ENCODE measurements around the gene AP2A2.

The AP2A2 gene

DNA sequence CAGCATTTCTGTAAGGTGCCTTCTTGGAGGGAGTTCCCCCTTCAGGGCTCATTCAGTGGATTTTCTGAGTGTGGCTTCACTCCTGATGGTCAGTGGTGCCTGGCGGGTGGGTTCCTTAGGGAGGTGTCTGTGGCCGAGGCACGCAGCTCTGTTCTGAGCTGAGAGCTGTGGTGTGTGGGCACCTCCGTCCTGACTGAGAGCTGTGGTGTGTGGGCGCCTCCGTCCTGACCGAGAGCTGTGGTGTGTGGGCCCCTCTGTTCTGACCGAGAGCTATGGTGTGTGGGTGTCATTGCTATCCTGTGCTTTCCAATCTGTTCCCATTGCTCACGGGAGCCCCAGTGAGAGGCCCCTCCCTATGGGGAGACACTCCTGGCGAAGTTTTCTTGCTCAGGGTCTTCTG lies 71.0 kb downstream of the AP2A2 start:
- no peak for DNase-seq

DNA sequence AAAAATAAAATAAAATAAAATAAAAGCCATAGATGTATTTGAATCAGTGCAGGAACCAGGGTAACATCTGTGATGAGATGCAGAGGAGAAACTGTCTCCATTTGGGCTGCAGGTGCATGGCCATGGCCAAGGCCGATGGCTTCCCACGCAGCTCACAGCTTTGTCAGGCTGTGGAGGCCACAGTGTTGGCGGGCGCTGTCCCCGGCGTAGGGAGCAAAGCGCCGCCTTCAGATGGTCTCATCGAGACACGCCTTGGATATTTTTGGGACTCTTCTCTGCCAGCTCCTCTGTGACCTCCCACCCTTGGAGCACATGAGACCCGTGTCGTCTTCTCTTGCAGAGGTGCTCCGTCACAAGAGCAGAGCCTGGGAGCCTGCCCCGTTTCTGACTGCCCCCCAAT lies 72.2 kb downstream of the AP2A2 start:
- DNase-seq: no peak

DNA sequence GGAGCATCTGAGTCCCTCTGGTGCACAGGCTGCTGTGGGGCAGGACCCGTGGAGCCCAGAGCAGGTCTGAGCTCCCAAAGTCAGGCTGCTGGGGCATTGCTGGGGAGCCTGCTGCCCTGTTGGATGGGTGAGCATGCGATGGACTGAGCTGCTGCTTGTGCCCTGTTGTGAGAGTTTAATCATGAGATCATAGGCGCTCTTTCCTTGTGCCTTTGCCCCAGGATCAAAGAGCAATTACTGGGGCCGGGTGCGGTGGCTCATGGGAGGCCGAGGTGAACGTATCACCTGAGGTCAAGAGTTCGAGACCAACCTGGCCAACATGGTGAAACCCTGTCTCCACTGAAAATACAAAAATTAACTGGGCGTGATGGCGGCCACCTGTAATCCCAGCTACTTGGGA lies 73.3 kb downstream of the AP2A2 start:
- DNase-seq: no peak

DNA sequence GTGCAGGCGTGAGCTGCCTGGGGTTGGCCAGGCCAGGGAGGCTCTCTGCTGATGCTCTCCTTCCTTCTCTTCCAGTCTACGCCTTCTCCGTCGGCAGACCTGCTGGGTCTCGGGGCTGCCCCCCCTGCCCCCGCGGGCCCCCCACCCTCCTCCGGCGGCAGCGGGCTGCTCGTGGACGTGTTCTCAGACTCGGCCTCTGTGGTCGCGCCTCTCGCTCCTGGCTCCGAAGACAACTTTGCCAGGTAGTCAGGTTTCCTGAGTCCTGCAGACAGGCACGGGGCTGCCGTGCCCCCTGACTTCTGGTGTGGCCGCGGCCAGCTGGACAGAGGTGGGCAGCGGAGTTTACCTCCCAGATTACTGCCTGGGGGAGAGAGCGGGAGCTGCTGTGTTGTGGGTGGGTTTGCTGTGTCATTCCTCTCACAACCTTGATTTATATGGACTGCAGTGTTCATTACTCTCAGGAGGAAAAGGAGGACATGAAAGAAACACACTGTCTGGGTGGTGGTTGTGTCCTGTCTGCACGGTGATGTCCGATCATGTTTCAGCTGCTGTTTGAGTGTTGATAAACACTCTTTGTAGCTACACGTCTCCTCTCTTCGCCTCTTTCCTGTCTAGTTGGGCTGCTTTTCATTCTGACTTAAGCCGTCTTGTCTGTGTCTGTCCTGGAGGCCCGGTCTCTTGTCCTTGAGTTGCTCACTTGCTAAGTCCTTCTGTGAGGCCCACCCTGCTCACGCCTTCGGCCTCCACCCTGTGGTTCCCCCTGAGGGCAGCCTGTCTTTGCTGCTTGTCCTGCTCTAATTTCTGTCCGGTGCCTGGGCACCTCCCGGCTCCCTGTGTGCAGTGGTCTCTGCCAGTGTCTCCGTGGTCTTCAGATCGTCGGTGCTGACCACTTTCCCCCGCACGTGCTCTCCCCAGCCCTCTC lies 74.9 kb downstream of the AP2A2 start:
- DNase-seq: no peak

DNA sequence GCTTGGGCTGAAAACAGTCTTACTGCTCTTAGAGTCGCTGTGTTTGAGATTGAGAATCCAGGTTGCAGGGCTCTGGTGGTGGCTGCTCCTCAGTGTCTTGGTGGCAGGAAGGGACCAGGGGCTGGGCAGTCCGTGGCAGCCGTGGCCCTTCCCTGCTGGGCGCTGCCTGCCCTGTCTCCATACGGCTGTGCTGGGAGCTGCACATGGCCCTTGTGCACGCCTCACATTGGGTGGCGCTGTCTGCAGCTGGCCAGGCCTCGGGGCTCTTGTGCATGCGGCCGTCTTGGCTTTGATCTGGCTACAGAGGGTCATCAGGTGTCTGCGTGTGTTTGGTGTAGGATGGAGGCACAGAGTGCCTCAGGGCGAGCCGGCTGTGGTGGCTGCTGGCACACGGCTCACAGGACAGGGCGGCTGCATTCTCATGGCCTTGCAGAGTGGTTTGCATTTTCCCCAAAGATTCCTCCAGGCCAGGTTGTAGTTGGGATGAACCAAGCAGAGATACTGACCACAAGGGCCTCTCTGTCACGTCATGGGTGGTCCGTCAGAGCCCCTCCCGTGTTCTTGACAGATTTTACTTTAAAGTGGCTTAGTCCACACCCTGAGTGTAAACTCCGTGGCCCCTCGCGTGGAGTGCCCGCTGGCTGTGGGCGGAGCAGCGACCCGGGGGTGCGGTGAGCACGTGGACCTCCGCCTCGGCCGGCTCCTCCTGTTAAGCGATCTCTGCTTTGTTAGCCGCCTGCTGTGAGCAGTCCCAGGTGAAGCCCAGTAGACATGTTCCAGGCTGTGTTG lies 76.1 kb downstream of the AP2A2 start:
- DNase-seq: no peak

DNA sequence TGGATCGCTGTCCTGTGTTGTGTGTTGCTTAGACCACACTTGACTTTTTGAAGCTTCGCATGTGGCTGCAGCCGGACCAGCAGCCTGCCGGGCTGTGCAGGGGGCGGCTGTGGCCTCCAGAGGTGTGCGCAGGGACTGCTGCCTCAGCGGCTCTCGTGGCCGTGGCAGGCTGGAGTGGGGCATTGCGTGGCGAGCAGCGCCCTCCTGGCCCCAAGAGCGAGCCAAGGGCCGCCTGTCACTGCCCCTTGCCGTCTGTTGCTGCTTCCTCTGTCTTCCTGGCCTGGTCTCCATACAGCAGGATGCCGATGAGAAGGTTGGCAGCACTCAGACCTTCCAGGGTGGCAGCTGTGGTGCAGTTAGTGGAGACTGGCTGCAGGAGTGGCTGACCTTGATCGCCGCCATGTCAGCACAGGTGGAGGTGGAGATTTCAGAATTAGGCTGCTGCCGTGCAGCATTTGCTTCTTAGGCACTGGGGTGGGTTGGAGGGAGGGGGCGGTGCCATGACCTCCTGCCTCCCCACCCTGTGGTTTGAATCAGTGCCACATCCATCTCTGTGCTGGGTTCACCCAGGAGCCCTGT lies 76.8 kb downstream of the AP2A2 start:
- no peak for DNase-seq

DNA sequence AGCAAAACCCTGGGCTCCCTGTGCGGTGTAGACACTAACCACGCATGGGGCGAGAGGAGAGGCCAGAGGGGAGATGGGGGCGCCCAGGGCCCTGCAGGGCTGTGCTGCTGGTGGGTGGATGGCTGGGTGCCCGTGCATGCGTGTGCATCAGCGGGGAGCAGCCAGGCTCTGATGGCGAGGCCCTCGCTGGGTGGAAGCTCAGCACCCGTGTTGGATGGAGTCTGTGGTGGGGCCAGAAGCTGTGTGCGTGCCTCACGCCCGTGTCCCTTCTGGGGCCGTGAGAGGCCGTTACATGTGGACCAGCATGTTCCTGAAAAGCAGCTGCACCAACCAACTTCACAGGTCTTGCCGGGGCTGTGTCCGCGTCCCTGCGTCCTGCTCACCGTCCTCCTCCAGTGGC lies 77.5 kb downstream of the AP2A2 start:
- no peak for DNase-seq

DNA sequence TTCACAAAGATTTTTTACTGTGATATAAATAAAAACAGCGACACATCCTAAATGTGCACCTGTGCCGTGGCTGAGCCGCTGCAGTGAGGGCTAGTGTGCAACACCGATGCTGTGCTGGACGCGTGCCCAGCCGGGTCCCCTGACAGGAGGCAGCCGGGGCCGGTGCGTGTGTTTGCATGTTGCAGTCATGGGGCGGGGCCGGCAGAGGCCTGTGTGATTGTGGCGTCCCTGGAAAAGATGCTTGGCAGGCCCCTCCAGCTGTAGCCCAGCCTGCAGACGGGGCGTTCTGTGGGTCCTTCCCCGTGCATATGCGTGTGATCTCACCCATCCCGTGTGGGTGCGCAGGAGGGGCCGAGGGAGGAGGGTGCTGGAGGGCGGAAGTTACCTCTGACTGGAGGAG lies 80.3 kb downstream of the AP2A2 start:
- DNase-seq: no peak

DNA sequence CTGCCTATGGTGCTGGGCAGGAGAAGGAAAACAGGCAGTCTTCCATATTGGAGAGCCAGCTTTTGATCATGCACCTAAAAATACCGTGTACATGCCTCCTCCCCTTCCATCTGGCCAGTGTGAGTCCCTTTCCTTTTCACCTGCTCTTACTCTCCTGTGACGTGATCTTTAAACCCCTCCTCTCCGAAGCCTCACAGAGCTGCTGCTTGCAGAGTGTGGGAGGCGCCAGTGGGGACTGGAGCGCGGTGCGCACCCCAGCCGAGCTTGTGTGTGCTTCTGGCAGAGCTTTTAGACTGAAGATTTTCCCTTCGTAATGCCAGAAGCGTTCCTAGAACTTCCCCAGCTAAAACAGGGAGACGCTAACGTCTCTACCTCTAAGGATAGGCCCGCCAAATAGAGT lies 81.1 kb downstream of the AP2A2 start:
- no peak for DNase-seq

DNA sequence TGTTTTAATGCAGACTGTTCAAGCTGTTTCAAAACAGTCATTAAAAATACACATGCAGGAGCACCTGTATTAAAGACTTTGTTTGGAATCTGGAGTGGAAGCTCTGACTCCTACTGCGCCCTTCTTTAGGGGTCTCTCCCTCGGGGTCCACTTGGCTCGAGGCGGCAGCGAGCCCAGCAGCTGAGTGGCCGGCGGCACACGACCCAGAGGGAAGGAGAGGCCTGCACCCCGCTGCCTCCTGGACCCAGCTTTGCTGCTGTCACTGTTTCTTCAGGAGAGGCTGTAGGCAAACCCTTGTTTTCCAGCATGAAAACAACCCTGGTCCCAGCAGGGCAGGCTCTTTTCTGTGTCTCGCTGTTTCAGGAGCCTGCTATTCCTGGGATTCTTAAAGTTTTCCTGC lies 81.6 kb downstream of the AP2A2 start:
- DNase-seq: no peak

DNA sequence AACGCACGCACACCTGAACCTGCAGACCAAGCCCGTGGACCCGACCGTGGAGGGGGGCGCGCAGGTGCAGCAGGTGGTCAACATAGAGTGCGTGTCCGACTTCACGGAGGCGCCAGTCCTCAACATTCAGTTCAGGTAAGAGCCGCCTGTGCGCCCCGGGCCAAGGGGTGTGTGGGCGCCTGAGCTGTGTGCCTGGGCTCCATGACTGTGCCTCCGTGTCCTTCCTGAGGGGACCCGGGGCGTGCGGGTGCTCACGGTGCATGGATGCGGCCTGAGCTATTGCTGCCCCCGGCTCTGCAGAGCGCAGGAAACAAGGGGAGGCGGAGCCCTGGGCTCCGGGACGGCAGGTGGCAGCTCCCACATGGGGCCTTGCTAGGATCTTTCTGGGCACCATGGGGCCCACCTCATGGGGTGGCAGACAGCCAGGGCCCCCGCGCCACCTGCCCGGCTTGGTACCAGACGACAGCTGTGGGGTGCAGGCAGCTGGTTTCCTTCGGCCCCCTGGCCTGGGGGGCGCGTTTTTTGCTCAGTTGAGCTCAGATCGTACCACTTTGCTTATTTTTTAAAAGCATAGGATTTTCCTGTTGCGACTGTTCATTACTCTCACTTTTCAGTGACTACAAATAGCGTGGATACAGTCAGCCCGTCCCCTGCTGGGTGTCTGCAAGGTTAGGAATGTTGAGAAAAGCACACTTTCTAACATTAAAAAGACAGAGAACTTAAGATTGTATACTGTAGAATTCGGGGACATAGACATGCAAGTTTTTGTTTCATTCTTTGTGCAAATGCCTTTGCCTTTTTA lies 82.5 kb downstream of the AP2A2 start:
- no peak for DNase-seq

DNA sequence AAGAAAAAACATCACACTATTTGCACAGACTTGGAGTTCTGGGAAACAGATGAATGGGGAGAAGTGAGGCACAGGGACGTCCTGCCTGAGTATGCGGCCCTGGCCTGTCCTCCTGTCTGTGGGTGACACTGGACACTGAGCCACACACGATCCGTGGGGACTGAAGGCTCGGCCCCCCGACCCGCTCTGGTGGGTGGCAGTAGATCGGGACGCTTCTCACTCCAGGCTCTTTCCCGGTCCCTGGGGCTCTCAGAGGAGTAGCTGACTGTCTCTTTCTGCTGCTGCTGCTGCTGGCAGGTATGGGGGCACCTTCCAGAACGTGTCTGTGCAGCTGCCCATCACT lies 83.1 kb downstream of the AP2A2 start:
- DNase-seq: no peak

DNA sequence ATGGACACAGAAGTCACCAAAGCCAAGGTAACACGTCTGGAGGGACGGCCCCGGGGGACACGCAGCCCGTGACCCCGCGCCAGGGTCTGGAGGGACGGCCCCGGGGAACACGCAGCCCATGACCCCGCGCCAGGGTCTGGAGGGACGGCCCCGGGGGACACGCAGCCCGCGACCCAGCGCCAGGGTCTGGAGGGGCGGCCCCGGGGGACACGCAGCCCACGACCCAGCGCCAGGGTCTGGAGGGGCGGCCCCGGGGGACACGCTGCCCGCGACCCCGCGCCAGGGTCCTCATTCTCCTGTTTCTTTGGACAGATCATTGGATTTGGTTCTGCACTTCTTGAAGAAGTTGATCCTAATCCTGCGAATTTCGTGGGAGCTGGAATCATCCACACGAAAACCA lies 83.7 kb downstream of the AP2A2 start:
- no peak for DNase-seq

DNA sequence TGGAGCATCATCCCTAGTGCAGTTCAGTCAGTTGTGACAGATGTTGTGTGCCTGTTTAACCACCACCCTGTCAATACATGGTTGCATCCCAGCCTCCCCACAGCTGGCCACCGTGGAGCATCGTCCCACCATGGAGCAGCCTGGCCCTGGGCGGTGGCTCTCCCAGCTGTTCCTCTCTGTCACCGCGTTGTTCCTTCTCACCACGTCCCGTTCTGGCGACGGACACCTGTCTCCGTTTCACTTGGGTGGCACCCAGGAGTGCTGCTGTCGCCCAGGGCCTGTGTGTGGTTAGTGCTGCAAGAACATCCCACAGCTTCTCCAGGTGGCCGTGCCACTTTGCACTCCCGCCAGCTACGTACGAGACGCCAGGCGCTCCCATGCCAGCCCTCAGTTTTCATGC lies 84.3 kb downstream of the AP2A2 start:
- no peak for DNase-seq

DNA sequence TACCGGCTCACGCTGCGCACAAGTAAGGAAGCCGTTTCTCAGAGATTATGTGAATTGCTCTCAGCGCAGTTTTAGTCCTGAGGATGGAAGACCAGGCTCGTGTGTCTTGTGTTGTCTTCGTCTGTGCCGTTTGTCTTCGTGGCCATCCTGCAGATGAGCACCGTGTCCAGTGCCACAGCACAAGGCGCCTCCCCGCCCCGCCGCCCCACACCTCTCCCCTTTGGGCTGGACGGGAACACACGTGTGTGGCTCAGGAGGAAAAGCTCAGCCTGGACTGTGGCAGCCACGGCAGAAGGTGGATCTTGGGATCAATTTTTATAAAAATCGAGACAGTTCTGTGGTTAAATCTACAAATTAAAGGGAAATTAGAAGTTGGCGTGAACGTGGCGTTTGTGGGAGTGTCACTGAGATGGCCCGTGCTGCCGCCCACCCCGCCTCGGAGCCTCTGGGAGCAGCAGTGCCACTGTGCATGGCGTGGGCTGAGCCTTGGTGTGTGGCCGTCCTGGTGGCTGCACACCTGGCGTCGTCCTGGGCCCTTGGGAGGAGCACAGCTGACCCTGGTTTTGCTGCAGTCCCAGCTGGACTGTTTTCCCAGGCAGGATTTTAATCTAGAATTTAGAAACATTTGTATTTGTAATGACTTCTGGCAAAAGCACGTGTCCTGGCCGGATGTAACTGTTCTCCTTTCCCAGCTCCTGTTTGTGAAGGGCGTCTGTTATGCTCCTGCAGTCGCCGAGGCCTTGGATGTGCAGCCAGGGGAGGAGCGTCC lies 85.1 kb downstream of the AP2A2 start:
- DNase-seq: no peak

DNA sequence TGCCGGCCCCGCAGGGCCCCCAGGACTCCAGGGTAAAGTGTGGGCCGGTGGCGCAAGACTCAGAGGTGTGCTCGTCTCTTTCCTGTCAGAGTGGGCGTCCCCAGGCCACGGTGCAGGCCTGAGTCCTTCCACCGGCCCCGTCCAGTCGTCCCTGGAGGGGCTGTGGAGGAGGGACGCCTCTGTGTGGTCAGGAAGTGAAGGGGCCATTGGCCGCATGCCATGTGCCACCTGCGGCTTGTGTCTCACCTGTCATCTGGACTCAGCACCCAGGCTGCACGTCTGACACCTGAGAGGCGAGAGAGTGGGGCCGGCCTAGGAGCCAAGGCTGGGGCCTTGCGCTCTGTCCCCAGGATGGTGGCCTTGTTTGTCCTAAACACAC lies 85.6 kb downstream of the AP2A2 start:
- DNase-seq: no peak

DNA sequence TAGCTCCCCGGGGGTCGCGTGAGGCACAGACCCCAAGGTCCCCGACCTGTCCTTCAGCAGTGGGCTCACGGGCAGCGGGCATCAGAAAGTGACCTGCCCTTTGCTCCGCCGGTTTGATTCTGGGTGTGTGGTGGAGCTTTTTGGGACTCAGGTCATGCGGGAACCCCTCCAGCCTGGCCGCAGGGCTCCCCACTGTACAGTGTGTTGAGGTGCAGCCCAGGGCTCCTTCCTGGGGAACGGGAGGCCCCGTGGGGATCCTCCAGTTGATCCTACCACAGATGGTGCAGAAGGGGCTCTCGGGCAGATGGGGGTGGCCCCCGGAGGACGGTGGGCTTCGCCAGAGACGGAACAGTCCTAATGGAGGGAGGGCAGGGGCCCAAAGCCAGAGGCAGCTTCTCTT lies 86.6 kb downstream of the AP2A2 start:
- no peak for DNase-seq

DNA sequence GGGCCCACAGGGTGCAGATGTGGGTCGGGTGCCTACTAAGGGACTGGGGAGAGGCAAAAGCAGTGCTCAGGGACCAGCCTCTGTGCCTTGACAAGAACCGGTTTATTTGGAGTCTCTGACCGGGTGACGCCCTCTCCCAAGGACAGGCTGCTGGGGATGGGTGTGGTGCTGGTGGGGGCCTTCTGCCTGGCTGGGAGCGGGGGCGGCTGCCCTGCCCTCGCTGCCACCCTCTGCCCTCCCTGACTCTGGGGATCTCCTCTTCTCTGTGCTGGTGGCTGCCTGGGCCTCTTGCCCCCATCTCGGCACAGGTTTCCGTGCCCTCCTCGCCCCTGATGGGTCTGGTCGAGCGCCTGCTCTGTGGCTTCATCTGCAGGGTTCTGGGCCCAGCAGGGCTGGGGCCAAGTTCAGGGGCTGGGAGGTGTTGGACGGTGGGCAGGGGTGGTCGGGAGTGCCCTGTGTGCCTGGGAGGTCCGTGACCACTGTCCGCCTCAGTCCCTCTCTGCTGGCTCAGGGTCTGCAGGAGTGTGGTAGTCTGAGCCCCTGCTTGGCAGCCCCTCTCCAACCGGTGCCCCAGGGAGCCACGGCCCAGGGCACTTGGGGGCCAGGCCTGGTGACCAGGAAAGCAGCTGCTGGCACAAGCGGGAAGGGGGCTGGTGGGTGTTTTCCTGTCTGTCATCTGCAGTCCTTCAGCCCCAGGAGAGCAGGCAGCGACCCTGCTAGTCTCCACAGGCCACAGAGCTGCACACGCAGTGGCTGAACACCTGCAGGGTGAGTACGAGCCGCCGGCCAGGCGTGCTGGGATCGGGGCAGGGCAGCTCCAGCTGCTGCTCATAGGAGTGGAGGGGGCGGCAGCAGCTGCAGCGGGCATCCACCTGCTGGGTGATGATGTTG lies 87.3 kb downstream of the AP2A2 start:
- DNase-seq: no peak

DNA sequence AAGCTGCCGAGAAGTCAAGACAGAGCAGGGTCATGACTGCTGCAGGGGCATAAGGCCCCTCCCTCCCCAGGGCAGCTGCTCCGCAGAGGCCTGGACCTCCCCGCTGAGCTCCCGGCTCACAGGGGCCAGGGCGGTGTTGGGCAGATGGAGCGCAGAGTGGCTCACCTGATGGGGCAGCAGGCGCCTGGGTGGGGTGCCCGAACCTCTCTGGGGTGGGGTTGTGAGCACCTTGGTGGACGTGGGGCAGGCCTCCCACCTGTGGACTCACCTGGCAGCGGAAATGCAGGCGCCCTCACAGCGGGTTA lies 87.9 kb downstream of the AP2A2 start:
- no peak for DNase-seq

DNA sequence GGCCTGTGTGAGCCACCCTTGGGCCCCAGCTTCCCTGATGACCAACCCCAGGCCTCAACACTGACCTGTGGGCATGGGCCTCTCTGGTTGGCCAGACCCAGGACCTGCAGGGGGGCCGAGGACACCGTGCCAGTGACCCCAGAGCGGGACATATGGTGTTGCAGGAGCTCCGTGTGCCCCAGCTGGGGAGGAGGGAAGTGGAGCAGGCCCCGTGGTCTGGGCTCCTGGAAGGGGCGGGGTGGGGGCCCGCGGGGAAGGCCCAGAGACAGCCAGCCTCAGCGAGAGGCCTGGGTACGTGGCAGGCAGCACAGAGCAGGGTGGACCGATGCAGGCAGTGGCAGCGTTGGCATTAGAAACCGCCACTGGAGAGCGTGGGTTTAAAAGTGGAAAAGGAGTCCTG lies 88.6 kb downstream of the AP2A2 start:
- DNase-seq: no peak

DNA sequence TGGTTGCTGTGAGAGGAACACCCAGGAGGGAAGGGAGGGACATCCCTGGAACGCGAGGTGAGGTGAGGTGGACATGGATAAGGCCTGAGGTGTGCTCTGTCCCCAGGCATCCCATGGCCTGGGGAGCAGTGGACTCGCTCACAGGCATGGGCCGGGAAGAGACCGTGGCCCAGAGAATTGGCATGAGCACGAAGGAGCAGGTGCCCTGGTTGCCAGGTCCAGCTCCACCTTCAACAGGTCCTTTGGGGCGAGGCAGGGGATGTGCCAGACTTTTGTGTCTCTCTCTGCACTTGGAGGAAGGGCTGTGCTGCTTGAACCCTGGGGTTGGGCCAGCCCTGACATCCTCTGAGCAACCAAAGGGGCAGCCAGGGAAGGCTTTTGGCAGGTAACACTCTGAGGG lies 89.4 kb downstream of the AP2A2 start:
- DNase-seq: no peak
